GM19099 (cell line): ENCODE measurements around the gene DAB1.

Experiments used
- POLR2A ChIP-seq: IDR thresholded peaks from 3 replicates; pipeline ENCODE4 v1.6.1; 2011; ENCODE audit warnings: low read depth; ENCODE audit not compliant: insufficient read length; ENCODE audit errors: extremely low read depth

DAB1 gene

DNA sequence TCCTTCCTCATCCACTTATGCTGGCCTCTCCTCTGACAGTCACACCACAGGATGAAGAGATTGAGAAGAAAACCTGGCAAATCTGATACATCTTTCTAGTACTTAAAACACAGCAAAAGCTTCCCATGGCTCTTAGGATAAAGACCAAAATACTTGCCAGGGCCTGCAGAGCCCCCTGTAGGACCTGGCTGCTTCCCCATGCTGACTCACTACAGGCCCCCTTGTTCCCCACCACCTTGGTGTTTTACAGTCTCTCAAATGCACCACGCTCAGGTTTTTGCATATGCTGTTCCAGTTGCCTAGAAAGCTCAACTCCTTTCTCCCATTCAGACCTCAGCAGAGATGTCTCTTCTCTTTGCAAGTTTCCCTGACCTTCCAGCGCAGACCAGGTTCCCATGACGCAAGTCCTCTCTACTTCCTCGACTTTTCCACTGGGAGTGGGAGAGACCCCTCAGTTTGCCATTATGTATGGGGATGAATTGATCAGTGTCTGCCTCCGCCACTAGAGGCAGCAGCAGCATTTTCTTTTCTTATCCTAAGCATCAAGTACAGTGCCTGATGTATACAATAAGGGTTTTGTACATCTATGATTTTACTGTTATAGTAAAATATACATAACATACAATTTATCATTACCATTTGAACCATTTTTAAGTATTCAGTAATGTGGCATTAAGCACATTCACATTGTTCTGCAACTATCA lies 344.3 kb downstream of the DAB1 start:
- no peak for TF ChIP-seq POLR2A

DNA sequence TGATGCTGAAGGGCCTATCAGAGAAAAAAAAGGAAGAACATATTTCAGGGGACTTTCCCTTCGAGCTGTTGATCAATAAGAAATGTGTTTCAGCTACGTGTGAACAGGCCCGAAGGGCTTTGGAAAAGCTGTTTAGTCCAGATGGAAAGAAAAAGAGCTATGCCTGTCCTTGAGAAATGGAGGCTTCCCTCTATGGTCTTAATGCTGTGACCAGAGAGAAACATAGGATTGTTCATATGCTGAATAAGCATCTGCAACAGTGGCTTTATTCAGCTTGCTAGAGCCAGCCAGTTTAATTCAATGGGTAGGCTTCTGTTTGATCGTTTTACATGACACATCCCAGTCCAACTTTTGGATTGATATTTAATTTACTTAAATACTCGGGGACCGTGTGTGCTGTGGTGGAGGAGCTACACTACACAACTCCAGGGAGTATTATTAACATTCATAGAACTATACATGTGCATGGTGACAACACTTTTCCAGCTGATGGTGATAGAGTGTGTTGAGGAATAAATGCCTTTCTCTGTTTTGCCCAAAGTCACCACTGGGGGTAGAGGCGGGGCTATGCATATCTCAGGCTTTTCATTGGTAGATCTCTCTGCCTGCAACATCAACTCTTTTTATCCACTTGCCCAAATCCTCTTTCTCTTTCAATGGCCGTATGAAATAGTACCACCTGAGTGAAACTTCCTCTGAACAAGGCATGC lies 351.3 kb downstream of the DAB1 start:
- TF ChIP-seq POLR2A, result no peak

DNA sequence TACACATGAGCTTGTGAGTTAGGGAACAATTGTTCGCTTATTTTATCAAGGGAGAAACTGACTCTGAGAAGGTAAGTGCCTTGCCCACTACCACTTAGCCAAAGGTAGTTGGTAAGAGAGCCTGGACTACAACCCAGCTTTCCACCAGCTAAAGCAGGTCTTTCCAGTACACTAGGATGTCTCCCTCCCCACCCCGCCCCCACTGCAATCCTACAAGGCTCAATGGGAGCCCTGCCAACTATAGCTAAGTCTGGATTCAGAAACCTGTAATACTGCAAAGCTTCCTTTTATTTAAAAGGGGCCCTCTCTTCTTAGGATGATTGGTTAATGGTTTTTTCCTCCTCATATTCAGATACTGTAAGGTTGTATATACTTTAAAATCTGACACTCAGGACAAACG lies 356.0 kb downstream of the DAB1 start:
- TF ChIP-seq POLR2A, result no peak

DNA sequence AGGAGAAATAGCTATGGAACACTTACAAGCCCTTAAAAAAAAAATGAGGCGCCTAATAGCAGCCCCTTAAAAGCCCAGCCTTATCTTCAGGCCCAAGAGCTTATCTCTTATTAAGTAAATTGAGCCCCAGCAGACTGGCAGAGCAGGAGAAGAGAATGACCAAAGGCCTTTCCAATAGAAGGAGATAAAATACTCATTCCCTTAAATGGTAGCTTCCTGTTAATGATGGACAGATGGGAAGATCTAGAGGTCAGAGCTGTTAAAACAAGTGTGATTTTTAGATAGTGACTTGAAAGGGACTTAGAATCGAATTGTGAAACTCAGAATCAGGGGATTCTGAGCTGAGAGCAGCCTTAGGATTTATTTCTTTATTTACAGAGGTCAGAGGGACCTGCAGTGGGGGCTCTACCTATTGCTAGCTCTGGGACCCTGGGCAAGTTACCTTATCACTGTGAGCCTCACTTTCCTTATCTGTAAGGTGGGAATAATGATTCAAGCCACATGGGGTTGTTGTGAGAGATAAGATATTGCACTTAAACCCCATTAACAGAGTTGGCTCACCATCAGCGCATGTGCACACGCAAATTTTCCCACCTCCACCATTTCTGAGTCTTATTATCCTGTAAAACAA lies 356.8 kb downstream of the DAB1 start:
- TF ChIP-seq POLR2A, result no peak

DNA sequence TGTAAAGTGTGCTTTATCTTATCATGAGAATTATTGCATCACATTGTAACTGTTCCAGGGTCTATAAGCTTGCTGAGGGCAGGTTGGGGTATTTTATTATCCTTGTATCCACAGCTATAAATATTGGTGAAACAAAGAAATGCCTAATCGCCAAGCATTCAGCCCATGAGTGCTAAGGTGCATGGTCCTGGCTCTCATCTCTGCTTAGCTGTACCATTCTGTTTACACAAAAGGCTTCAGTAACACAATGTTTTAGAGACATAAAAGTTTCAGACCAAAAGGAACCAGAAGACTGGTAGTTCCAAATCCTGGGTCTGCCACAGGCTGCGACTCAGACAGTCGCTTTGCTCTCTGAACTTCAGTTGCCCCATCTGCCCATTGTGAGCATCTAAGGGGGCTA lies 358.4 kb downstream of the DAB1 start:
- TF ChIP-seq POLR2A, result no peak

DNA sequence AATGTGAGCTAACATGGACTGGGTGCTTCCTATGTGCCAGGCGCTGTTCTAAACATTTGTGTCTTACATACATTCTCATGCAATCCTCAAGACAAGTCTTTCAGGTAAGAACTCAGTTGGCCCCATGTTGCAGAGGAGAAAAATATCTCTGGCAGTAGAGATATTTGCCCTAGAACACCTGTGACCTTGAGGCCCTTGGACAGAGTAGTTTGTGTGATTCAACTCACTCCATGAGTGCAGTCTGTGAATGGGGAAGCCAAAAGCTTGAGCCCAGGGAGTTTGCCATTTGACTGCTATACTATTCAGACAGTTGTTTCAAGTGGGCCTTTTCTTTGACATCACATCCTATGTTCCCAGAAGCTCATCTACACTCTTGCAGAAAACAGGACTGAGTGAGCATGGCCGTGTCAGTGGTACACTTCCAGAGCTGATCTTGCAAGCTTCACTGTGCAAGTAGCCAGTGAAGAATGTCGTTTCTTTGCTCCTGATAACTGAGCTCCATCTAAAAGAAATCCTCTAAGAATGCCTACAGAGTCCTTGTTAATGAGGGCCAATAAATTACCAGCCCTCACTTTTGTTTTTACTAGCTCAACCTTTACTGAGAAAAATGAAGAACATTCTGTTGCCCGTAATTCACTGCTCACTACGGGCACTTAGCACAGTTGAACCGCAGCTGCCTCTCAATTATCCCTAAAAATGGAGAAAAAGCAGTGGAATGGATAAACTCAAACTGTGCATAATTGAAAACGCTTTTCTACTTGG lies 359.3 kb downstream of the DAB1 start:
- TF ChIP-seq POLR2A, result no peak

DNA sequence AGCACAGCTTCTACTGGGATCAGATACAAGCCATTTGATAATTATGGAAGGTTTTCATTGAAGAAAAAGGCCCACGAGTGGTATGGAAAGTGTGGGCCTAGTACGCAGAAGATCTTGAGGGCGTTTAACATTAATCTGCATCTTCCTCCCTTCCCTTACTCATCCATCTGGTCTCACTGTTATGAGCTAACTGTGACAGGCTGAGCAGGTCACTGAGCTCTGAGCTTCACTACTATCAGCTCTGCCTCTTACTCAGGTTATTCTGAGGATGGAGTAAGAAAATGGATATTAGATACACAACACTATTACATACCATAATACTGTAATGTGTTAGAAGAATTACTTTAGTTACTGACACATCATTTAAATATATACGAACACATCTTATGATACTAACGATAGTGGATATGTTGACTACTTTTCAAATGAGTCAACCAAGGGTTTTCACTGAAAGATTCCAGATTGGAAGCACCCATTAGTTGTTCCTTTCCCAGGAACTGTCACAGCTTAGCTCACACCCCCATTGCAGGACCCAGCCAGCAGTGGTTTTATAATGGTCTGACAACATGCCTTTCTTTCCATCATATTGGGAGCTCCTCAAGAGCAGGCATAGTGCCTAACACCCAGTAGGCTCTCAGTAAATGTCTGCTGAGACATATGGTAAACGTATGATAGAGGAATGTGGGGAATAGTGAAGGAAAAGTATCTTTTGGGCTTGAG lies 360.3 kb downstream of the DAB1 start:
- TF ChIP-seq POLR2A, result no peak

DNA sequence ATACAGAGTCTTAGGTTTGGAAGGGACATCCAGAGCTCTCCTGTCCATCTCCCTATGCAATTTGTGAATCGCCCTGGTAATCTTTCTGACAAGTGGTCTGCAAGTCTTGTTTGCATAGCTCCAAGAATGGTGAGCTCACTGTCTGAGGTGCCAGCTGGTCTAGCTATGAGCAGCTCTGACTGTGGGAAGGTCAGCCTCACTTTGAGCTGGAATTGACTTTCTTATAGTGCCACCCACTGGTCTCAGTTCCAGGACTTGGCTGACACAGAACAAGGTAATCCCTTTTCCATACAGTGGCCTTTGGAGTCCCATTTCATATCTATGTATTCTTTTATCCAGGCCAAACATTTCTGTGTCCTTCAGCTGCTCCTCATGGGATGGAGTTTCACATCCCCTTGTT lies 362.5 kb downstream of the DAB1 start:
- TF ChIP-seq POLR2A, result no peak

DNA sequence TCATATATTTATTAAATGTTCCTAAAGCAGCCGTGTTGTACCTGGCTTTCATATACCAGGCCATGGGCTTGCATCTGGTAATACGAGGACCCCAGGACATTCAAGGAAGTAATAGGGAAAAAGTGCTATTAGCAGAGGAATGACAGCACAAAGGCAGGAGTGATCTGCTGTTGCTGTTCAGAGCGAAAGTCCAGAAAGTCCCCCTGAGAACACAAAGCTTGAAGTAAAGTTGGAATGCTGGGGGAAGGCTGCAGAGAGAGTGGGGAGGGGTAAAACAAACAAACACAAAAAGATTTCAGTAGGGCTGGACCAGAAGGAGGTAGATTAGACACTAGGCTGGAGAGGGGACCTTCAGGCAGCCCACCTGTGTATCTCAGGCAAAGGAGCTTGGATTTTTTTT lies 363.4 kb downstream of the DAB1 start:
- TF ChIP-seq POLR2A, result no peak

DNA sequence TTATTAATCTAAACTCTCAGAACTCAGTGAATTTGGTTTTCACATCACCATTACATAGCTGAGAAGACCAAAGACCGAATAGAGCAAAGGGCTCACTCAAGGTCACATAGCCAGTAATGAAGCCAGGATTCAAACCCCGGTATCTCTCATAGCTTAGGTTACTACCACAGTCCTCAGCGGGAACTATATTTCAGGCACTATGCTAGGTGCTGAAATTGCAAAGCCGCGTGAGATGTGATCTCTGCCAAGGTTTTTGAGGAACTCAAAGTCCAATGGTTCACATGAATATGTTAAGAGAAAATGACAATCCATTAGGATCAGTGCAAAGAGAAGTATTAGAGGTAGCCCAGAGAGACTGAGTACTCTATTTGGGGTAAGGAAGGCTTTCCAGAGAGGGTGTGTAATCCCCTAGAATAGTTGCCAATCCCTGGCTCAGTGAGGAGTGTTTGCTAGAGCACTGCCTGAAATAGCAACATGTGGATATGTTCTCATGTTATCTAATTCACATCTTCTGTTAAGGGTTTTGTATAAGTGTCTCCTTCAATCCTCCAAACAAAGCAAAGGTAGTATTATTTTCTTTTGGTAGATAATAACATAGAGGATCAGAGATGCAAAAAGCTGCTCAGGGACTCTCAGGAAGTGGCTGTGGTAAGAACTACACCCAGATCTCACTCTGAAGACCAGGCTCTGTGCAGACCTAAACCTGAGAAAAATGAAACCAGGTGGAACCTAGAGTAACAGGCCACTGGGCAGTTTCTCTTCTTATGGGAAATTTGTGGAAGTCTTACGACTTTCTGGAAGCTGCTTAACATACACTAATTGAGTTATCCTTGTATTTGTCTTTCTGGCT lies 365.0 kb downstream of the DAB1 start:
- no peak for TF ChIP-seq POLR2A

DNA sequence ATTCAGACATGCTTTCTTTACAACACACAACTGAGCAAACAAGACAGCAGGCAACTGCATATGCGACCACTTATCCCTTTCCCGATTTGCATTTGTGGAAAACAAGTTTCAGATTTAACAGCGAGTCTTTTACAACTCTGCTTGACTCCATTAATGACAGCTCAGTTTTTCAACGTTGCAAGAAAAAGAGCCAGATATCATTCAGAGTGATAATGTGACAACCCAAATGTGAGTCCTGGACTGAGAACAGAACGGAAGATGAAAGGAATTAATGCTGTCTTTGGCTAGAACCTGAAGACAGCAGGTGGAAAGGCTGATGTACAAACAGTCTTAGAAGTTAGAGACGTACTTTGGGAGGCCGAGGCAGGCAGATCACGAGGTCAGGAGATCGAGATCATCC lies 375.0 kb downstream of the DAB1 start:
- TF ChIP-seq POLR2A, result no peak

DNA sequence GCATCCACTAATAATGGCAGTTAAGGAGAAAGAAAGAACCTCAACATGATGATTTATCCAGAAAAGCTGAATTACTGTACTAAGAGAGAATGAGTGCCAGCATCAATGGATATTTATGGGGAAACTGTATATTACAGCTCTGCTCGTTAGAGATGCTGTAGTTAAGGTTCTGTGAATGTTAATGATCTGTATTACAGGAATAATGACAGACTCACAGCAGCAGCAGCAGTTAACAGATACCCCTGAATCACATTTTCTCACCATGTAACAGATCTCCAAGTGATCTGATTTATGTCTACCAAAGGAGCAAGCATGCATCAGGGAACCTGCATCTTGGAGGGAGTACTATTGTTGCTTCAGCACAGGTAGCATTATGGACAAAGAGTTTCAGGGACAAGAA lies 377.4 kb downstream of the DAB1 start:
- TF ChIP-seq POLR2A, result no peak

DNA sequence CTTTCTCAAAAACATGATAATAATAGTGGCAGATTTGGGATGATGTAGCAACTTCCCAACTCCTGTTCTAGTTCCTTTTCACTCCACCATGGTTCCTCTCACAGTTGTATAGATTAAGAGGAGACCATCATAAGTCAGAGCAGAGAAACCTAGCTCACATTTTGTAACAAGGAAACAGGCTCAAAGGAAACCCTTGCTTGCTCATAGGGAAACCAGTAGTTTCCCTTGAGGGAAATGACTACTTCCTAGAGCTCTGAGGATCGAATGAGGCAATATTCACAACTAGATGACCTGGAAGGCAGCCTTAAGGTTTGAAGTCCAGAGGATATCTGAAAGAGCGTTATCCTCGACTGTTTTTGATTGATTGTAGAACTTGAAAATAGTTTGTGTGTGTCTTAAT lies 382.0 kb downstream of the DAB1 start:
- no peak for TF ChIP-seq POLR2A

DNA sequence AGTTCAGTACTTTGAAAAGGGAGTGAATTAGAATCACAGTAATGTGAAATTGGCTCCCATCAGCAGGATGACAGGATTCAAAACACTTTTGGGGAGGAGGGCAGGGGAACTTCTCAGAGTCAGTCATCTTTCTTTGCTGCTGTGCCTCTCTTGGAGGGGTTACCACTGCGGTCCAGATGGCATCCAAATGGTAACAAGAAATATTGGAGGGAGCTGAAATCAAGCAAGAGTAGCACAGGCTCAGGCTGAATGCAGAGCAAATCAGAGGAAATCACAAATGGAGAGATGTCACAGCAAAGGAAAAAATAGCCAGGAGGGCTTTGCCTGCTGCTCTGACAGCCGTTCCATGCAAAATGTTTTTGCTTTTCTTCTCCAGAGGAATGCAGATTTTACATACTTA lies 383.0 kb downstream of the DAB1 start:
- TF ChIP-seq POLR2A, result no peak
